GM12878 (cell line): ENCODE measurements around the gene ONECUT2. TPM values are rescaled to one million over a fixed set of nuclear protein-coding genes. Genes with fewer than 3 reads are reported as not detected.

Experiments
- ATAC-seq: fragments of 200-7000 bp; cut with Tn5 transposase; 3 replicates; pipeline ENCODE4 v1.9.1; 2020; ENCODE audit warnings: mild to moderate bottlenecking, moderate library complexity
- BruUV-seq: library from RNA; stranded (reverse); fragments of 400-500 nt; replicated peaks from 2 replicates; lab custom pipeline; 2021; lab: Mats Ljungman, UMichigan
- CTCF ChIA-PET: fragments of 300-600 bp; sonication (Branson Sonifier 250); formaldehyde crosslinking; extraction: SDS; loops from one replicate; lab custom pipeline; 2021; ENCODE audit warnings: inconsistent platforms; lab: Yijun Ruan, JAX
- POLR2A ChIA-PET: fragments of 350-600 bp; formaldehyde crosslinking; extraction: SDS; loops from one replicate; lab custom pipeline; 2021; ENCODE audit warnings: inconsistent platforms; lab: Charles Lee
- RAD21 ChIA-PET: fragments of 300-600 bp; sonication (Branson Sonifier 250); formaldehyde crosslinking; loops from one replicate; lab custom pipeline; 2023; ENCODE audit warnings: antibody characterized with exemption; ENCODE audit not compliant: unreplicated experiment; lab: Charles Lee
- SMC1A ChIA-PET: fragments of 300-600 bp; sonication (Branson Sonifier 250); formaldehyde crosslinking; loops from one replicate; lab custom pipeline; 2023; ENCODE audit not compliant: unreplicated experiment, uncharacterized antibody; lab: Charles Lee
- DNase-seq: peaks from one replicate; pipeline ENCODE4 v3.0.0-alpha.2; 2011; ENCODE audit warnings: low read depth, low spot score
- FAIRE-seq: peaks from 3 replicates; lab custom pipeline; 2011; peaks lifted over from hg19 to GRCh38; lab: Jason Lieb, UNC
- H2AFZ ChIP-seq: 2 replicates; pipeline ENCODE4 v1.6.0; 2011; ENCODE audit warnings: low read depth, low read length, control low read depth; ENCODE audit not compliant: control insufficient read depth
- H3K27ac ChIP-seq: 2 replicates; pipeline ENCODE4 v1.5.1; 2011; ENCODE audit warnings: control low read depth; ENCODE audit not compliant: control insufficient read depth, insufficient read depth
- H3K27me3 ChIP-seq, 2 experiments: replicated peaks in 1 of 2; 2 replicates each; pipeline versions ENCODE4 v1.6.0 to v1.6.1; 2011; ENCODE audit warnings: low read length in 1 of 2; ENCODE audit not compliant: control insufficient read depth in 2 of 2, insufficient read depth in 2 of 2
- H3K36me3 ChIP-seq, 2 experiments: 2 replicates each; pipeline ENCODE4 v1.5.1; 2011; ENCODE audit warnings: low read length in 1 of 2; ENCODE audit not compliant: control insufficient read depth in 2 of 2, insufficient read depth in 2 of 2
- H3K4me1 ChIP-seq: 2 replicates; pipeline ENCODE4 v1.6.1; 2011; ENCODE audit warnings: mild to moderate bottlenecking, low read length, moderate library complexity, mixed read lengths; ENCODE audit not compliant: control insufficient read depth, insufficient read depth
- H3K4me2 ChIP-seq: 2 replicates; pipeline ENCODE4 v1.6.0; 2011; ENCODE audit warnings: control low read depth; ENCODE audit not compliant: control insufficient read depth, insufficient read depth
- H3K4me3 ChIP-seq: fragments of 200-600 bp; sonication (generic); 2 replicates; pipeline ENCODE4 v1.5.1; 2016
- H3K79me2 ChIP-seq: 2 replicates; pipeline ENCODE4 v1.6.0; 2011; ENCODE audit warnings: low read length; ENCODE audit not compliant: control insufficient read depth, insufficient read depth
- H3K9ac ChIP-seq: 2 replicates; pipeline ENCODE4 v1.8.0; 2011; ENCODE audit warnings: low read length, control low read depth, mixed read lengths; ENCODE audit not compliant: control insufficient read depth, insufficient read depth
- H3K9me3 ChIP-seq: replicated peaks from 3 replicates; pipeline ENCODE4 v1.5.1; 2011; ENCODE audit warnings: mild to moderate bottlenecking, low read length; ENCODE audit not compliant: control insufficient read depth, insufficient read depth
- H4K20me1 ChIP-seq: 2 replicates; pipeline ENCODE4 v1.6.0; 2011; ENCODE audit not compliant: control insufficient read depth, insufficient read depth
- BHLHE40 ChIP-seq, 2 experiments: fragments of 450-650 bp in 1 of 2; IDR thresholded peaks; 2 replicates each; pipeline ENCODE4 v1.6.1; 2011 to 2017; ENCODE audit warnings: low read depth in 2 of 2, borderline replicate concordance in 1 of 2, improper control_type of control experiment in 1 of 2, low read length in 1 of 2, mild to moderate bottlenecking in 1 of 2
- TCF3 ChIP-seq: IDR thresholded peaks from 2 replicates; pipeline ENCODE4 v1.6.1; 2012; ENCODE audit warnings: low read depth, mild to moderate bottlenecking, low read length, borderline replicate concordance; ENCODE audit not compliant: insufficient read depth
- ZNF592 ChIP-seq: fragments of 450-650 bp; IDR thresholded peaks from 2 replicates; pipeline ENCODE4 v1.6.1; 2017; ENCODE audit warnings: mild to moderate bottlenecking, moderate library complexity
- WGBS: methylation state at CpG from one replicate; pipeline ENCODE4 v1.1.6; 2016; ENCODE audit warnings: low lambda C conversion rate; ENCODE audit not compliant: insufficient replicate concordance, insufficient coverage; ENCODE audit errors: missing lambda C conversion rate; 5-methylcytosine and 5-hydroxymethylcytosine counted together
- in situ Hi-C: fragments of 300-500 bp; cut with MboI; formaldehyde crosslinking; loops from 9 replicates; pipeline ENCODE4 v1.14.3; 2018; ENCODE audit warnings: mixed read lengths
- intact Hi-C: fragments of 100-400 bp; cut with micrococcal nuclease; formaldehyde crosslinking; loops from one replicate; pipeline ENCODE4 v1.14.2; 2022; ENCODE audit not compliant: unreplicated experiment
- polyA plus RNA-seq, 11 experiments: library from polyadenylated mRNA; depleted of rRNA in 4 of 11; unstranded in 6 of 11; stranded (reverse) in 5 of 11; fragments of >200 nt; fragmentation: Nextera tagmentation in 4 of 11; fragmentation: Illumina TruSeq in 1 of 11; extraction: Ambion mirVana in 4 of 11; extraction: Trizol in 1 of 11; gene quantifications; 1 replicate in 1 of 11; 2 replicates in 10 of 11; pipeline versions ENCODE4 v1.2.1 to v1.2.3, GENCODE V29; 2011 to 2016; ENCODE audit warnings: inconsistent platforms in 2 of 11, missing spikeins in 2 of 11, low read depth in 1 of 11
- total RNA-seq, 4 experiments: library from RNA; depleted of rRNA in 3 of 4; stranded (reverse); fragments of >200 nt in 3 of 4; fragmentation: Illumina TruSeq in 1 of 4; extraction: Trizol in 1 of 4; gene quantifications; 2 replicates each; pipeline versions ENCODE4 v1.2.1 to v1.2.3, GENCODE V29; 2013 to 2021
- TF ChIP-seq, protein P1 (sequence below): IDR thresholded peaks from 2 replicates; pipeline ENCODE4 v1.6.1; 2012; ENCODE audit warnings: low read depth, low read length, improper control_type of control experiment

Gene ONECUT2
- total and polyA plus RNA-seq, 10 of the 15 experiments (the other 5 are each of a cell fraction or from before 2014, with no cell fraction given), result 0.01 to 0.03 TPM; not detected in 8

- Histone ChIP-seq H3K4me1 (no peaks in the 10 kb centered on the region), H3K36me3 (no peaks in the 10 kb centered on the region), H3K27ac (no peak overlapping the region), H3K9ac (no peak overlapping the region), H3K79me2 (no peaks in the 10 kb centered on the region), H3K4me2 (peak overlapping the region; percentile 25; the same call in 1 of the 2 replicates), H3K4me3 (peak overlapping the region; percentile 32; the same call in 1 of the 2 replicates), H4K20me1 (no peaks in the 10 kb centered on the region), H3K27me3 (peaks cover 3 to 14% of the 10 kb centered on the region in 2 experiments), H2AFZ (no peak overlapping the region), H3K9me3 (peaks cover 34% of the 10 kb centered on the region; the same call in 2 of the 3 replicates)
- POLR2A ChIA-PET, result no interaction called here
- ATAC-seq (no peak), FAIRE-seq (no peak), DNase-seq (no peak)
- intact Hi-C loops, result no loop called here
- in situ Hi-C loops, result no loop called here
- WGBS, result 36% methylated on average over 34 of the region's 34 CpGs
- RAD21 ChIA-PET, result no interaction called here
- no peak for TF ChIP-seq TCF3
- TF ChIP-seq, protein P1, sequence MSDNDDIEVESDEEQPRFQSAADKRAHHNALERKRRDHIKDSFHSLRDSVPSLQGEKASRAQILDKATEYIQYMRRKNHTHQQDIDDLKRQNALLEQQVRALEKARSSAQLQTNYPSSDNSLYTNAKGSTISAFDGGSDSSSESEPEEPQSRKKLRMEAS, result no peak
- TF ChIP-seq BHLHE40 (IDR thresholded peaks at IDR 0.05; ENCODE audit: borderline replicate concordance in 1 of 2, low read depth in 2 of 2, low read length in 1 of 2), result no peak
- SMC1A ChIA-PET, result interaction anchor here (0.5 kb wide), 1 partner anchor 140 kb away, joined by 4 read pairs; no protein-coding TSS in a partner anchor
- no TSS peak for BruUV-seq
- CTCF ChIA-PET, result interaction anchor here (0.6 kb wide), 1 partner anchor 436 kb away, joined by 3 read pairs; no protein-coding TSS in a partner anchor
Measured at GRCh38 chr18:57430079-57431001, 4.8 kb upstream of the ONECUT2 start.

DNA sequence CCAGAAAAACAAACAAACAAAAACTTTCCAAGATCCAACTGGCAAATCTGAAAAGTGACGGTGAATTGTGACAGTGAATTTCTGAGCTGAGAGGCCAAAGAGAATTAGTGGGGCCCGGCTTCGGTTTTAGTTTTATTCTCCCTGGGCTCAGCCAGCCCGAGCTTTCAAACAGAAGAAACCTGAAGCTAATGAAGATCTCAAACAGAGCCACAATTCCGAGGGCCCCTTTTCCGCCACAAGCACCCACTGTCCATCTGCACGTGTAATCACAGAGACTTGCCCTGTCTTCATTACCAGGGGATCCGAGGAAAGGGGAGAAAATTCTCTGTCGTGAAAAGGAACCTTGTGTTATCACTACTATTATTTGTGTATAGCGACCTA lies 4.2 kb upstream of the ONECUT2 start:
- 35% methylated on average over 10 of the region's 10 CpGs for WGBS
- ChIA-PET SMC1A (no interaction called here), POLR2A (no interaction called here), CTCF (interaction anchor here (0.6 to 1.0 kb wide), 2 partner anchors 15 to 437 kb away, joined by 3 read pairs; no protein-coding TSS in a partner anchor), RAD21 (no interaction called here)
- no peak for ATAC-seq
- Histone ChIP-seq H3K79me2 (no peaks in the 10 kb centered on the region), H3K4me3 (no peak overlapping the region; the same call in 1 of the 2 replicates), H3K36me3 (no peaks in the 10 kb centered on the region), H3K4me1 (no peaks in the 10 kb centered on the region), H2AFZ (no peak overlapping the region), H3K9ac (no peak overlapping the region), H3K4me2 (no peak overlapping the region), H4K20me1 (no peaks in the 10 kb centered on the region), H3K27me3 (peaks cover 3 to 14% of the 10 kb centered on the region in 2 experiments), H3K9me3 (peaks cover 36% of the 10 kb centered on the region; the same call in 2 of the 3 replicates), H3K27ac (no peak overlapping the region)
- in situ Hi-C loops (no loop called here), intact Hi-C loops (no loop called here)
- no peak for FAIRE-seq
- BruUV-seq, result no TSS peak
- DNase-seq, result no peak
- TF ChIP-seq ZNF592, result no peak
